NCI-H460 (cell line): Measurements from ENCODE around the gene TMED10. TPM values are rescaled to one million over a fixed set of nuclear protein-coding genes. Genes with fewer than 3 reads are reported as not detected.
"Not testable (repeated sequence)": the region's sequence is repeated elsewhere in the genome, so short reads cannot be mapped to it uniquely, and the experiment has no call there.

Experiments
- DNase-seq: peaks from one replicate; pipeline ENCODE4 v3.0.0-alpha.2; 2016; ENCODE audit warnings: low read depth; ENCODE audit errors: extremely low read depth
- total RNA-seq: library from RNA; depleted of rRNA; stranded (reverse); fragments of >200 nt; shearing (Covaris generic); gene quantifications from 2 replicates; pipeline ENCODE4 v1.2.3, GENCODE V29; 2014

Gene TMED10
- total RNA-seq, 1 experiment from 2014 or later, result 337 TPM

DNA sequence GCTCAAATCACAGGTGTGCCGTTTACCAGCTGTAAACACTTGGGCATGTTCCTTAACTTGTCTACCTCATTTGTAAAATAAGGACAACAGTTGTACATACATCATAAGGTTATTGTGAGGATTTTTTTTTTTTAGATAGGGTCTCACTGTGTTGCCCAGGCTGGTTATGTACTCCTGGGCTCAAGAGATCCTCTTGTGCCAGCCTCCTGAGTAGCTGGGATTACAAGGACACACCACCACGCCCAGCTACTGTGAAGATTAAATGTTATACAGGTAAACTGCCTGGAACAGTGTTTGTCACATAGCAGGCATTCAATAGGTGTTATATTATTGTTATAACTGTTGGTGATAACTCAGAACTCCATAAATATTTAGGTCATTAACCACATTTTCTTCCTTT is 12.7 kb downstream of the TMED10 start:
- DNase-seq, result no peak

DNA sequence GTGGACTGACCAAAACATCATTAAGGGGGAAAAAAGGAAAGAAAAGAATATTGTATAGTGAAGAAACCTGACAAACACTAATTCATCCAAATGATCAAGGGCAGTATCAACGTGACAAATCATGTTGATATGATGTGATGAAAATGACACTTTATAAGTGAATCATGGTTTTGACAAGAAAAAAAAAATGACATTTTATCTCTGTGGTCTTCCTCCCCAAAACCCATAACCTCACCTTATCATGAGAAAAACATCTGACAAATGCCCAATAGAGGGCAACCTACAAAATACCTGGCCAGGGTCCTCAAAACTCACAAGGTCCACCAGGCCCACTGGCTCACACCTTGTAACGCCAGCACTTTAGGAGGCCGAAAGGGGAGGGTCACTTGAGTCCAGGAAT is 13.8 kb downstream of the TMED10 start:
- no peak for DNase-seq

DNA sequence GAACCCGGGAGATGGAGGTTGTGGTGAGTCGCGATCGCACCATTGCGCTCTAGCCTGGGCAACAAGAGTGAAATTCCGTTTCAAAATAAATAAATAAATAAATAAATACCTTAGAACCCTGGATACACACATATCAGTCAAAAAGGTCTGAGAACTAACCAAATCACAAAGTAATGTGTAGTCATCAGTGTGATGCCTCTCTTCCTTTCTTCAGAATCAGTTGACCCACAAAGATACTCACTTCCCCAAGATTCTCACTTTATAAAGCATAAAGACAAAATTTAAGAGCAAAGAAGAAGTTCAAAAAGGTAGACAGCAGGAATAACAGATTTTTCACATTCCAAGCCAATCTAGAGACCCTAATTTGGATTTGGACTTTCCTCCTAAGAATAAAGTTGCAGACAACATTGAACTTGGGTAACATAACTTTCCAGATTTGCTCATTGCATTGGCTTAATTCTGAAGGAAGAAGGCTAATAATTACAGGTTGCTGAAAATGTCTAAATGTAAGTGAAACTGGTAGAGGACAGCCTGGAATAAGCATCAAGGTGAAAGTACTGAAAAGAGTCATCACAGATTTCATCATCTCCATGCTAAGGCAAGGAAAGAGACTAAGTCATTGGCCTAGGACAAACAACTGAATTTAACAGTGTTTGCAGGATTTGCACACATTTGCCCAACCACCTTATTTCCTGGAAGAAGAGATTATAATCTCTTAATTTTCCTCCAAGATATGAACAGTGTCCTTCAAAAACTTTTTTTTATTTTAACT is 17.4 kb downstream of the TMED10 start:
- DNase-seq, result no peak

DNA sequence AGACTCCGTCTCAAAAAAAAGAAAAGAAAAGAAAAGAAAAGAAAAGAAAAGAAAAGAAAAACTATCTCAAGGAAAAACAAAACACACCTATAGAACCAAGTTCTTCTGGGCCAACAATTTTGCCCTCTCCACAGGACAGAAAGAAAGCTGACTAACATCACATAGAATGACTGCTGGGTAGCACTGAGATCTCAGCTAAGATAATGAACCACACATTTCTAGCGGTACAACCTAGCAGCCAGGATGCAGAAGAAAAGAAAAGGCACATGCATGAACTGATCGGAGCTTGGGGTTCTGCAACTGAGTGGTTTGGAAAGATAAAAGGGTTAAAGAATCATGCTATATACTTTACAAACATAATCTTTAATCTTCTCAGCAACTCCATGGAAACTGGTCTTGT is 19.5 kb downstream of the TMED10 start:
- DNase-seq, result no peak

DNA sequence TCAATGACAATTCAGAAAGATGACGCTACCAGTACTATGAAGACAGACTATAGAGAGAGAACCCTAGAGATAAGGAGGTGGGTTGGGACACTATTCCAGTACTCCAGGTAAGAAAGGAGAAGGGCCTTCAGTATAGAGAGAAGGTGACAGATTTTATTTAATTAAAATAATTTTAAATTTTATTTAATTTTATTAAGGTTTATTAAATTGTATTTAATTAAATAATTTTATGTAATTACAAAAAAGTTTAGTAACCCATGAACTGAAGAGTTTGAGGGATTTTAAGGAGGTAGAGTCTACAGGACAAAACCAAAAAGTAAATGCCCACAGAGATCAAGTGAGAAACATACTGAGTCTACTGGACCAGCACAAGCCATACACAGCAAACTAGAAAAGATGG is 20.3 kb downstream of the TMED10 start:
- no peak for DNase-seq

DNA sequence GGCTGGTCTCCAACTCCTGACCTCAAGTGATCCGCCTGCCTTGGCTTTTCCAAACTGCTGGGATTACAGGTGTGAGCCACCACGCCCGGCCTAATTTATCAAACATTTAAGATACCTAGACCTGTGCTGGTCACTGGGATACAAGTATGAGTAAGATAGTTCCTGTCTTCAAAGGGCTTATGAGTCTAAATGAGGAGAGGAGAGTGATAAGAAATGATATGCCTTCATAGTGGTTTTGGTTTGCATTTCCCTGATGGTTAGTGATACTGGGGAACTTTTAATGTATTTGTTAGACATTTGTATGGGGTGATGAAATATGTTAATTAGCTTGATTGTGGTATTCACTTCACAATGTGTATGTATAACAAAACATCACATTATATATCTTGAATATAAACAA is 21.2 kb downstream of the TMED10 start:
- DNase-seq, result no peak

DNA sequence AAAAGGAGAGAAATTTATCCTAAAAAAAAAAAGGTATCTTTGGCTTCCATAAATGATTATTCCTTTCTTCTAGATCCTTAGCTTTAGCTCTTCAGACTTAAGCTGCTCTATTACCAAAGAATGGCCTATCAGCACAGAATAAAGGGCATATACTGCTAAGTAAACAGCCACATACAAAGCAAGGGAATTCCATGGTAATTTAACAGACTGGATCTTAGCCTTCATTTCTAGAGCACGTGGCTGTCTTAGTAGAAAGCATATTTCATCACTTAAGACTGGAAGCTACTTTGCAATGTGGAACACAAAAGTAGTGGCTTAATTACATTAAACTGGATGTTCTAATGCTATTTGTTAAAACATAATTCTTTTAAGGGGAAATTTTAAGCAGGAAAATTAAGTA is 23.1 kb downstream of the TMED10 start:
- DNase-seq, result no peak

DNA sequence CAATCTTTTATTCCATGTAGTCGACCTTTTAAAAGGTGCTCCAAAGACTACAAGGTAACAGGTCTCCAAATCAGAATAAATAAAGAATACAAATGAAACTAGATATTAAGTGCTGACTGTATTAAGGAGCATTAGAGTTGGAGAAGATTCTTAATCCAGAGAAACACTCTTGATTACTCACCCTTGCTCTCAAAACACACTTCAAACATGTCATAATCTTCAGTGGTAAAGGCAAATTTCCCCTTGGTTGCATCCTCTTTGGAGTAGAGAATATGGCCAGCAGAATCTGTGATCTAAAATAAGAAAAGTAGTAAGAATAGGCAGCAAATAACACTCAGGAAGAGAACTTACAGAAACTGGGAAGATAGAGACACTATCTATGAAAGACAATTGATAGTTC is 24.6 kb downstream of the TMED10 start:
- DNase-seq, result no peak

DNA sequence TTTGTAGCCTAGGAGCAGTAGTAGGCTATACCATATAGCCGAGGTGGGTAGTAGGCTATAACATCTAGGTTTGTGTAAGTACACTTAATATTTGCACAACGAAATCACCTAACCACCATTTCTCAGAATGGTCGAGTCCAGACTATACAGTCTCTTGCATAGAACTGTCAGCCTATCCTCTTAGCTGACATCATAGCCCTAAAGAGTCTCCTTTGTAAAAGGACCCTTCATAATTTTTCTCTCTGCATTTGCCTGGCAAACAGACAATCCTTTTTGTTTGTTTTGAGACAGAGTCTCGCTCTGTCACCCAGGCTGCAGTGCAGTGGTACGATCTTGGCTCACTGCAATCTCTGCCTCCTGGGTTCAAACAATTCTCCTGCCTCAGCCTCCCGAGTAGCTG is 25.8 kb downstream of the TMED10 start:
- not testable (repeated sequence) for DNase-seq

DNA sequence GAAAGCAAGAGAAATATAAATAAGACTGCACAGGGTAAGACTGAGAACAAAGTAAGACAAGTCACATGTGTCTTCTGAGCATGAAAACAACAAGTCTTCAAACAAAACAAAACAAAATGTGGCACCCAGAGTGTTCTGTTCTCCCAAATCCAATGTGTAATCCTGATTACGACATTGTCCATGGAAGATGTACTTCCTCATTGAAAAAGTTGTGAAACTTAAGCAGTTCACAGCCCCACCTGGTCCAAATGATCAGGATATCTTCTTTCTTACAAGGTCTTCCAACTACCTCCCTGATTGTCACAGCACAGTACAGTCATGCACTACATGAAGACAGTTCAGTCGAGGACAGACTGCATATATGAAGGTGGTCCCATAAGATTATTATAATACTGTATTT is 26.3 kb downstream of the TMED10 start:
- DNase-seq, result no peak

DNA sequence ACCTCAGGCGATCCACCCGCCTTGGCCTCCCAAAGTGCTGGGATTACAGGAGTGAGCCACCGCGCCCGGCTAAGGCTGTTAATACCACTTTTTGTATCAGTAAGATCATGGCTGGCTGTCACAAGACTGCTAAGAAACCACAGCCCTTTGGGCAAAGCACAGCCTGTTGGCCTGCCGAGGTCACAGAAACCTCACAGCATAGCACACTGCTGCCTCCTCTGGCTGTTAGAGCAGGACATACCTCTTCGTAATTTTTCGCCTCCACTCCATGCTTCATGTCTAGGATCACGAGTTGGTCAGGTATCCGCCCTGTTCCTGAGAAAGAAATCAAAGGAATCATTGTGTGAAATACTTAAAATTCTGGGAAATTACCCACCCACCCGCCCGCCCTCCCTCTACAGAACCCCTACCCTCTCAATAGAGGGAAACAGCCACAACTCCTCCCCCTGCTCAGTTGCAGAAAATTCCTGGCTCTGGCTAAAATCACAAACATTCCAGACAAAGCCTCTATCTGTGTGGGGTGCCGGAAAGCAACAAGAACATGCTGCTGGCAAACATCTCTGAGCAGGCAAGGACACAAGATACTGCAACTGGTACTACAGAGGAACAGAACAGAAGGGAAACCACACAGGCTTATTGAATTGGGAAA is 28.9 kb downstream of the TMED10 start:
- no peak for DNase-seq

DNA sequence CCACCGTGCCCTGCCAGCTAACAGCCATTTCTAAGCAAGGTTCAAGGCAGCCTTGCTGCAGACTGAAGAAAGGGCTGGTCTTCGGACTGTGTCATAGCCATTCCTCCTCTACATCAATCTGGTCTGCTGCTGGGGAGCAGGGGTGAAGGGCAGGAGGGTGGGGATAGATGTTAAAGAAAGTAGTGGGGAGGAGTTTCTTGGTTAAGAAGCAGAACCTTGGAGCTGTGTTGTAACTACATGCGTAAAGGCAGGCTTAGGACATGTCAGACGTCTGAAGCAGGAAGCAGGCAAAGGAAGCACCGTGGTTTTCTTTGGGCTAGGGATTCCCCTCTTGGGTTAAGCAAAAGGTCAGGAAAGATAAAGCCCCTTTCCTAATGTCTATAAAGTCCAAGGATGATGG is 31.5 kb downstream of the TMED10 start:
- no peak for DNase-seq

DNA sequence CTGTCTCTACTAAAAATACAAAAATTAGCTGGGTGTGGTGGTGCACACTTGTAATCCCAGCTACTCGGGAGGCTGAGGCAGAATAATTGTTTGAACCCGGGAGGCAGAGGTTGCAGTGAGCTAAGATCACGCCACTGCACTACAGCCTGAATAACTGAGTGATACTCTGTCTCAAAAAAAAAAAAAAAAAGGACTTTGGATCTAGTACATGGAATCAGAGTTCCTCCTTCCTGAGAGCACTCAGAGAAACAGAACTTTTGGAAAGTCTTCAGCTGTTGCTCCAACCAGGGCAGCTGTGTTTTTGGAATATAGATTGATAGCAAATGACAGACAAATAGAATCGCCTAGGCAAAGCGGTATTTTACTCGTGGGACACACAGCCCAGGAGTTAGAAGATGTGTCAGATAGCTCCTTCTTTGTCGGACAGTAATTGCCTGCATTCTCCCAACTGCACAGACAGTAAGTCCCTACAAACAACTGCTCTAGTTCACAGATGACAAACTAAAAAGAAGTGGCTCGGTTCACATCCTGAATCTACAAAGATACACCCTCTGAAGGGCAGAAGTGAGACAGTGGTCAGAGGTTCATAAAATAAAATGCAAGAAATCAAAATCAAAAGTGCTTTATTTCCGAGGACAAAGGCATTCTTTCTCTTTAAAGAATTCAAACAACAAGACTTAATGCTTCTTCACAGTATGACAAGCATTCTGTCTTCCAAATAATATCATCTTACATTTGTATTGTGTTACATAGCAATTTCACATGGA is 32.5 kb downstream of the TMED10 start:
- no peak for DNase-seq

DNA sequence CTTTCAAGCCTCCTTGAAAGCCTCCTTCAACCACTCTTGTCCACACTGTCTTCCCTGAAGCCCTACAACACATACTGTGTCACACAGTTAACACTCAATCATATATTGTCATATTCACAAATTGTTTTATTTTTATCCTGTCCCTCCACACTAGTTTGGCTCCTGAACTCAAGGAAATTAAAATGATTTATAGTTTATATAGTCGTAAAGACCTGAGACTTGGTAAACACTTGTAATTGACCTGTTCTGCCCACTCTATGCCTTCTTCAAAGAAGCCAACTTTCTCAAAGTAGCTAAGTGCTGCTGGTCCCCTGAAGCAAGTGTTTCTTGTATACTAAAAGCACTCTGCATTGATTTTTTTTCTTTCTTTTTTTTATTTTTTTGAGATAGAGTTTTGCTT is 33.9 kb downstream of the TMED10 start:
- DNase-seq, result no peak

DNA sequence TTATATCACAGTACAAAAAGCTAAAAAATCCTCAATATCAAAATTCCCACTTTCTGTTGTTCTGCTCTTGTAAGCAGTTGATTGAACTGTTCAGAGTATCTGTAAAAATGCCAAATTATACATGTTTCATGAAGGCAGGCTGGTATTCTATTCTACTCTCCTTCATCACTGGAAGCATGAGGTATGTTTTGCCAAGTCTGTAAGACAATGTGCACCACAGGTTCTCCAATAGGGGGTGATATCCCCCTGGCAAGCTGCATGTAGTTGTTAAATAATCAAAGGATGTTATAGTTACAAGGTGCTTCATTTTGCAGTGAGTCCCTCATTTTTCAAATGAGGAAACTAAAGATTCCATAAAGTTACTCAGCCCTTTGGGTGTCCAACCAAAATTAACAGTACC is 34.4 kb downstream of the TMED10 start:
- no peak for DNase-seq

DNA sequence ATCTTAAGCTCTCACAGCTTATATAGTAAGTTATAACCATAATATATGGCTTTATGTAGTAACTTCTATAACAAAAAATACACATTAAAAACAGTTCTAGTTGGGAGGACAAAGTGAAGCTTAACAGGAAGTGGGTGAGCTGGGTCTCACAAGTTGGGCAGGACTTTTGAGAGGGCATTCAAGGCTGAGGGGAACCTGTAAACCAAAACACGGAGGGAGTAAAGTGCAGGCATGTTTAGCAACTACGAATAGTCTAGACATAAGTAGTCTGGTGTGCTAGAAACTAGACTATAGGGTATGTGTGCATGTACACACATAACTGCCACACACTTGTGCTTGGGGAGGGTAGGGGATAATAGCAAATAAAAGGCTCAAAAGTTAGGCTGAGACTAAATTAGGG is 35.4 kb downstream of the TMED10 start:
- no peak for DNase-seq

DNA sequence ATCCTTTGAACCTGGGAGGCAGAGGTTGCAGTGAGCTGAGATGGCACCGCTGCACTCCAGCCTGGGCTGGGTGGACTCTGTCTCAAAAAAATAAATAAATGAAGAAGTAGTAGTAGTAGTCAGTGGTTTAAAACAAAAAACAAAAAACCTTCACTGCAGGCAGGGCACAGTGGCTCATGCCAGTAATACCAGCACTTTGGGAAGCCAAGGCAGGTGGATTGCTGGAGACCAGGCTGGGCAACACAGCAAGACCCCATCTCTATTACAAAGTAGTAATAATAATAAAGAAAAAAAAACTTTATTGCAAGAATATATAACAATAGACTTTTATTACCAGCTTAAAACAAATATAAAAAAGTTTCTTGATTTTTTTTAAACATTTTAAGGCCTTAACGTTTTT is 35.8 kb downstream of the TMED10 start:
- no peak for DNase-seq

DNA sequence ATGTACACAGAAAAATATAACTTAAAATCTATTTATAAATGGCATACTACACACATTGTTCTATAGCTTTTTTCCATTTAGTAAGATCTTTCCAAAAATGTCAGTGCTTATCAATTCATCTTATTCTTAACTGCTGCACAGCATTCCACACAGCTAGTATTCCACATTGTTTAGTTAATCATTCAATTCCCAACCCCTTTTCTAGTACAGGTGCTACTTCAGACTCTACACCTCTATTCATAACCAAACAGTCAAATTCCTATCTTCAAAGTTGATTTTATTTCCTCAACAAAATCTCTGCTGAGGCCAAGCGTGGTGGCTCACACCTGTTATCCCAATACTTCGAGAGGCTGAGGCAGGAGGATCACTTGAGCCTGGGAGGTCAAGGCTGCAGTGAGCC is 37.2 kb downstream of the TMED10 start:
- DNase-seq, result no peak

DNA sequence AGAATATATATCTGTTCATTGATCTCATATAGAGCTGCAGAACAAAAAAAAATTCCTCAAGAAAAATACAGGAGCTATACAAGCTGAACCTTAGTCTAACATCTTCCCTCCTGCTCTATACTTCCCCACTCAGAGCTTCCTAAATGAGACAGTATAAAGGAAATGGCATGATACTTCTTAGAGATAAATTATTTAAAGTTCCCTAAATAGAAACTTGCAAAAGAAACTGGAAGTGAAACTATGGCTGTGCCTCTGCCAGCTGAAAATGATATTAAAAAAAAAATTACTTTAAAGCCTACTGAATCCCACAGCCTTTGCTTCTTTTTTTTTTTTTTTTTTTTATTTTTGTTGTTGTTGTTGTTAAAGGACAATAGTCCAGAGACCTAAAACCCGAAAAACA is 37.9 kb downstream of the TMED10 start:
- DNase-seq, result no peak

DNA sequence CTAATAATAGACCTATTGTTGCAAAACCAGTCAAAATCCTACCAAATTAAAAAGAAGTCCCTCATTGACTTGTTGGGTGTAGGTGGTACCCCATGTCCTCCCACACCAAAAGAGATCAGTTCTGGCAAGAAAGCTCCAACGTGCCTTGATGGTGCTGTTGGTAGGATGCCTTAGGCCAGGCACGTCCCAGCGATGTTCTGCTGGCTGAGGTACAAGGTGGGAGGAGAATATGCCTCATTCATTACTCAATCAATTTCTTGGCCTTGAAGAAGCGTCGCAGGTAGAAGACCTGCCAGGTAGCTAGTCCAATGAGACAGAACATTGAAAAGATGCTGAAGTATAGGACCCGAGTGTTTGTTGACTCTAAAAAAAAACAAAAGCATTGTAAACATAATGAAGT is 41.8 kb downstream of the TMED10 start:
- DNase-seq, result no peak

DNA sequence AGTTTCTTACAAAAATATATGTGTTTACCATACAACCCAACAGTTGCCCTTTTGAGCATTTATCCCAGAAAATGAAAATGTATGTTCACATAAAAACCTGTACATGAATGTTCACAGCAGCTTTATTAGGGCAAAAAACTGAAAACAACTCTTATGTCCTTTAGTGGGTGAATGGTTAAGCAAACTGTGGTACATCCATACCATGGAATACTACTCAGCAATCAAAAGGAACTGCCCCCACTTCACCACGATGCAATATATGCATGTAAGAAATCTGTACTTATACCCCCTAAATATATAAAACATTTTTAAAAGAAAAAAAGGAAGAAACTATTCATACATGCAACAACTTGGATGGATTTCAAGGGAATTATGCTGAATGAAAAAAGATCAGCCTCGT is 42.8 kb downstream of the TMED10 start:
- no peak for DNase-seq
